Bronchial epithelial cell (primary cell): ENCODE data around the gene CHCHD6. TPM values are rescaled to one million over a fixed set of nuclear protein-coding genes. Genes with fewer than 3 reads are reported as not detected.

Experiments
- DNase-seq: peaks from one replicate; pipeline ENCODE4 v3.0.0-alpha.2; 2010; ENCODE audit warnings: low read depth
- FAIRE-seq: peaks from 2 replicates; lab custom pipeline; 2011; peaks lifted over from hg19 to GRCh38; lab: Jason Lieb, UNC
- H3K27me3 ChIP-seq: 2 replicates; pipeline ENCODE4 v1.5.1; 2011; ENCODE audit warnings: low read length; ENCODE audit not compliant: control insufficient read depth, insufficient read depth
- H3K36me3 ChIP-seq: 2 replicates; pipeline ENCODE4 v1.5.1; 2011; ENCODE audit warnings: low read length; ENCODE audit not compliant: control insufficient read depth, insufficient read depth
- H3K4me3 ChIP-seq: 2 replicates; pipeline ENCODE4 v1.5.1; 2011; ENCODE audit warnings: mild to moderate bottlenecking, low read depth, low read length, control low read depth
- total RNA-seq: library from RNA; depleted of rRNA; stranded (reverse); fragments of >200 nt; gene quantifications from 2 replicates; pipeline ENCODE4 v1.2.1, GENCODE V29; 2014
- TF ChIP-seq, protein P1 (sequence below): IDR thresholded peaks from 2 replicates; pipeline ENCODE4 v1.5.1; 2011; ENCODE audit warnings: mild to moderate bottlenecking, moderate library complexity, low read length, control low read depth, inconsistent platforms; ENCODE audit not compliant: insufficient read depth, severe bottlenecking

The CHCHD6 gene
- total RNA-seq, 1 donor from 2014 or later, result 25.5 TPM

DNA sequence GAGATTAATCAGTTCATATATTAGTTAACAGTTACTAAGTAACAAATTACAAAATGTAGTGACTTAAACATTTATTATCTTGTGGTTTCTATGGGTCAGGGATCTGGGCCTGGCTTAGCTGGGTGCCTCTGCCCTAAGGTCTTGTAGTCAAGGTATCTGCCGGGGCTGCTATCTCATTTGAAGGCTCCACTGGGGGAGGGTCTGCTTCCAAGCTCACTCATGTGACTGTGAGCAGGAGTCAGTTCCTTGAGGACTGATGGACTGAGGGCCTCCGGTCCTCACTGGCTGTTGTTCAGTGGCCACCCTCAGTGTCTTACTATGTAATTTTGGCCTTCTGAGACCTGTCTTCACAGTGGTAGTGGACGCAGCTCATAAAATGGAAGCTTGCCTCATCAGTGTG is 143.0 kb downstream of the CHCHD6 start:
- no peak for FAIRE-seq
- TF ChIP-seq, protein P1, sequence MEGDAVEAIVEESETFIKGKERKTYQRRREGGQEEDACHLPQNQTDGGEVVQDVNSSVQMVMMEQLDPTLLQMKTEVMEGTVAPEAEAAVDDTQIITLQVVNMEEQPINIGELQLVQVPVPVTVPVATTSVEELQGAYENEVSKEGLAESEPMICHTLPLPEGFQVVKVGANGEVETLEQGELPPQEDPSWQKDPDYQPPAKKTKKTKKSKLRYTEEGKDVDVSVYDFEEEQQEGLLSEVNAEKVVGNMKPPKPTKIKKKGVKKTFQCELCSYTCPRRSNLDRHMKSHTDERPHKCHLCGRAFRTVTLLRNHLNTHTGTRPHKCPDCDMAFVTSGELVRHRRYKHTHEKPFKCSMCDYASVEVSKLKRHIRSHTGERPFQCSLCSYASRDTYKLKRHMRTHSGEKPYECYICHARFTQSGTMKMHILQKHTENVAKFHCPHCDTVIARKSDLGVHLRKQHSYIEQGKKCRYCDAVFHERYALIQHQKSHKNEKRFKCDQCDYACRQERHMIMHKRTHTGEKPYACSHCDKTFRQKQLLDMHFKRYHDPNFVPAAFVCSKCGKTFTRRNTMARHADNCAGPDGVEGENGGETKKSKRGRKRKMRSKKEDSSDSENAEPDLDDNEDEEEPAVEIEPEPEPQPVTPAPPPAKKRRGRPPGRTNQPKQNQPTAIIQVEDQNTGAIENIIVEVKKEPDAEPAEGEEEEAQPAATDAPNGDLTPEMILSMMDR, result no peak

DNA sequence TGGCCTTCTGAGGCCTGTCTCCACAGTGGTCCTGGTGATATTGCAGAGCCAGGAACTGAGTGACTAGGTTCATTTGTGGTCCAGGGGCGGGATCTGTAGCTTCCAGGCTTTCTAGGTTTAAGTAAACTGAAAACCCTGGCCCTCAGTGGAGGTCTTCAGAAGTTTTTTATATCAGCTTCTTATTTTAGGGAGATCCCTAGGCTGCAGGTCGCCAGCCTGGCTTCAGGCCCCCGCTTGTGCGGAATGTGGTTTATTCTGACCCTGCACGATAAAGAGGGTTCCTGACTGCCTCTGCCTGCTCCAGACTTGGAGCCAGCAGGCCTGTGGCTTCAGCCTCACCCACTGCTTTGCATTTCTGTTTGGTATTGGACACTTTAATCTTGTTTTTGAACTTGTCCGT is 145.0 kb downstream of the CHCHD6 start:
- TF ChIP-seq, protein P1, result no peak
- no peaks in the 10 kb centered on the region for H3K36me3 ChIP-seq
- no peak for DNase-seq
- H3K4me3 ChIP-seq, result no peak overlapping the region
- FAIRE-seq, result no peak
- no peaks in the 10 kb centered on the region for H3K27me3 ChIP-seq

More for the DNA sequence above, 143.0 kb downstream of the CHCHD6 start:
- H3K27me3 ChIP-seq, result no peaks in the 10 kb centered on the region
- no peak for DNase-seq
- no peak overlapping the region for H3K4me3 ChIP-seq
- H3K36me3 ChIP-seq, result no peaks in the 10 kb centered on the region

DNA sequence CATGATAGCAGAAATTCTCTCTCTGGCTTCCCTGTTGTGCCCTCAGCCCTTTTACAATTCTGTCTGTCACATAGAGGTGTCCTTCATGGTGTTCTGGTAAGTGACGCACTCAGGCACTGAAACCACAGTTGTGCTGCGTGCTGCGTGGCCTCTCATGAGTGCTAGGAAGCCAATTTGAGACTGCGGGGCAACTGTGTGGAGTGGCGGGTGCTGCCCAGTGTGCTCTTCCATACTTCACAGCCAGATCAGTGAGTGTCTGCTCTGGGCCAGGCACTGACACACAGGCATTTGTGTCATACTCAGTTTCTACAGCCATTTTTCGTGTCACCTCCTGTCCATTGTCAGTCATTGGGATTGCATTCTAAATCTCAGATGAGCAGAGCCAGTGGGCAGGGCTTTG is 145.7 kb downstream of the CHCHD6 start:
- no peaks in the 10 kb centered on the region for H3K36me3 ChIP-seq
- no peaks in the 10 kb centered on the region for H3K27me3 ChIP-seq
- no peak for DNase-seq
- no peak overlapping the region for H3K4me3 ChIP-seq
- TF ChIP-seq, protein P1, result no peak
- FAIRE-seq, result no peak

DNA sequence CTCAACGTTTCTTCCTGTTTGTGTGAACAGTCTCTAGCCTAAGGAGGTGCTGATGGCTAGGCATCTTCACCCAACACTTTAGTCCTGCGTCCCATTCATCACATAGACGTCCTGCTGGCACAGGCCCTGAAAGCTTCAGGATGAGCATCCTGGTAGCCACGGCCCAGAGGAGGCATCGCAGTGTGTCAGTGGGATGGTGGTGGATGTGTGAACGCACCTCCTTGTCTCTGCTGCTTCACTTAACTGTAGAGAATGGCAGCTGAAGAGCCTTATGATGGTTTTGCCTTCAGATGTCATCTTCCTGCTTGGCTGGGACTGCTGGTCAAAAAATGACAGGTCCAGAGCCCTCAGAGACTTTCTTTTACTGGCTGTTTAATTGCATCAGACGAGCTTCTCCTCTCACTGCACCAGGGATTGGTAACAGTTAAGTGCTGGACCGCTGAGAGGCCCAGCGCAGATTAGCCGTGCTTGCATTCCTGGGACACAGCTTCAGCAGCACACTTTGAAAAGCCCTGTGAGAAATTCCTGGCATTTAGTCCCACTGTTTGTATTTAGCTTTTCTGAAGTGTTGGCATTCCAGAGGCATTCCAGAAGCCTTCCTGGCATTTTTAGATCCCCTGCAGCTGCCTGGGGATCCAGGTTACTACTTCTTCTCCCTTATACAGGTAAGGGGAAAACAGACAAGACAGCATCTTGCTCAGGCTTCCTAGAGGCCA is 146.5 kb downstream of the CHCHD6 start:
- no peak overlapping the region for H3K4me3 ChIP-seq
- H3K36me3 ChIP-seq, result no peaks in the 10 kb centered on the region
- FAIRE-seq, result no peak
- no peaks in the 10 kb centered on the region for H3K27me3 ChIP-seq
- TF ChIP-seq, protein P1, result no peak
- no peak for DNase-seq

DNA sequence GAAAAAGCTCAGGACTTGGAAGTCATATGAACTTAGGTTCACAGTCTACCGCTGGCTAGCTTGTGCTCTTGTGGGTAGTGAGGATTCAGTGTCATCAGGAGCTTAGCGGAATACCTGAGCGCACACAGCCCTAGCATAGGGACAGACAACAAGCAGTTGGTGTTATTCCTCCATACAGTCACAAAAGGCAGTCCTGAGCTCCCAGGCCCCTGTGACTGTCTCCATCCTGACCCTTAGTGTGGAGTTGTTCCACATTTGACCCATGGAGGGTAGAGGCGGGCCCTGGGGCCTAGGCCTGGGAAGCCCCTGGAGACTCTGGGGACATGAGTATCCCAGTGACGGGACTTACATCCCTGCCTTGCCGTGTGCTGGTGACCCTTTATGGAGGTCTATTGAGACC is 147.3 kb downstream of the CHCHD6 start:
- Histone ChIP-seq H3K27me3 (no peaks in the 10 kb centered on the region), H3K36me3 (no peaks in the 10 kb centered on the region), H3K4me3 (no peak overlapping the region)
- DNase-seq (no peak), FAIRE-seq (peak; percentile 58)
- TF ChIP-seq, protein P1, result no peak

DNA sequence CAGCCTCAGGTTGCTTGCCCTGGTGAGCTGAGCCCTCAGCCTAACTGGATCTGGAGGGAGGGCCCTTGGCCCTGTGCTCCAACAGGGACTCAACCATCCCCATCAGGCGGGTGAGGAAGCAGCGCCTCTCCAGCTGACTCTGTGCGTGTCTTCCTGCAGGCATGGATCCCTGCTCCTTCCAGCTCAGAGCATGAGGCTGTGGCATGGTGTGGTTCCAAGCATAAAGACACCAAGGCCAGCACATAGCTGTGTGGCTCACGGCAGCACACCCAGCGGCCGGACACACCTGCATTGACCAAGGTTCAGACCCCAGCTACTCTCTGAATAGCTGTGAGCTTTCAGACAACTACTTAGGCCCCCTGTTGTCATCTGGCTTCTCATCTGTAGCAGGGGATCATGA is 147.9 kb downstream of the CHCHD6 start:
- H3K27me3 ChIP-seq, result no peaks in the 10 kb centered on the region
- FAIRE-seq (no peak), DNase-seq (no peak)
- TF ChIP-seq, protein P1, result no peak
- H3K4me3 ChIP-seq, result no peak overlapping the region
- no peaks in the 10 kb centered on the region for H3K36me3 ChIP-seq
